Adrenal gland (tissue), 12 donors: ENCODE results near the gene MINDY3. TPM values are rescaled to one million over a fixed set of nuclear protein-coding genes. Genes with fewer than 3 reads are reported as not detected.

Experiments
- DNase-seq, 7 donors: peaks; one replicate each; pipeline ENCODE4 v3.0.0-alpha.2; 2019 to 2020
- H3K27ac ChIP-seq, 5 donors: fragments of 200-600 bp; sonication (generic) in 4 of 5; 1 replicate in 3 of 5; 2 replicates in 2 of 5; pipeline versions ENCODE4 v1.5.1 to v1.8.0; 2016 to 2020; ENCODE audit warnings: mild to moderate bottlenecking in 1 of 5
- H3K27me3 ChIP-seq: fragments of 200-600 bp; 2 replicates; pipeline ENCODE4 v1.8.0; 2021
- H3K36me3 ChIP-seq, 2 donors: fragments of 200-600 bp; replicated peaks in 1 of 2; 1 replicate in 1 of 2; 2 replicates in 1 of 2; pipeline versions ENCODE4 v1.5.1 to v1.8.0; 2018 to 2022
- H3K4me1 ChIP-seq, 2 donors: fragments of 200-600 bp; replicated peaks in 1 of 2; 1 replicate in 1 of 2; 2 replicates in 1 of 2; pipeline versions ENCODE4 v1.5.1 to v1.8.0; 2018 to 2021
- H3K4me3 ChIP-seq, 4 donors: fragments of 200-600 bp; sonication (generic) in 3 of 4; one replicate each; pipeline ENCODE4 v1.5.1; 2016 to 2018
- H3K9me3 ChIP-seq, 3 donors: fragments of 200-600 bp; sonication (generic) in 1 of 3; replicated peaks in 1 of 3; 1 replicate in 2 of 3; 2 replicates in 1 of 3; pipeline versions ENCODE4 v1.5.1 to v1.8.0; 2016 to 2021
- POLR2A ChIP-seq, 2 donors: fragments of 450-650 bp; IDR thresholded peaks; one replicate each; pipeline ENCODE4 v1.6.1; 2017; ENCODE audit warnings: antibody characterized with exemption in 2 of 2, mild to moderate bottlenecking in 2 of 2, moderate library complexity in 1 of 2
- WGBS, 4 donors: extraction: QIAGEN DNeasy Blood & Tissue Kit in 2 of 4; methylation state at CpG; one replicate each; pipeline versions ENCODE4 v1.1.5 to v1.1.7; 2013 to 2017; 5-methylcytosine and 5-hydroxymethylcytosine counted together
- intact Hi-C, 2 donors: fragments of 100-400 bp; cut with DNase I; formaldehyde crosslinking; loops; one replicate each; pipeline versions ENCODE4 v1.14.1 to v1.15.0; 2022 to 2023
- polyA plus RNA-seq, 3 donors: library from polyadenylated mRNA; stranded (reverse); fragments of 200-250 nt in 2 of 3; fragments of 350-450 nt in 1 of 3; fragmentation: Illumina TruSeq in 1 of 3; extraction: RNeasy Lipid Tissue Mini Kit (QIAGEN cat#74804) in 1 of 3; gene quantifications; one replicate each; pipeline ENCODE4 v1.2.3, GENCODE V29; 2013 to 2014
- total RNA-seq, 9 donors: library from RNA; depleted of rRNA in 4 of 9; stranded (reverse); fragments of >200 nt in 4 of 9; fragments of 120-200 nt in 1 of 9; fragmentation: NEBNext Ultra II Directional in 1 of 9; extraction: Animal tissue kit (Norgen Biotek cat#: 25700) in 1 of 9; gene quantifications; one replicate each; pipeline versions ENCODE4 v1.1.0 to v1.2.4, GENCODE V29; 2013 to 2023
- TF ChIP-seq, protein P1 (sequence below), 6 experiments: fragments of 450-650 bp in 4 of 6; fragments of 200-600 bp in 2 of 6; sonication (generic) in 1 of 6; IDR thresholded peaks; 1 replicate in 5 of 6; 2 replicates in 1 of 6; pipeline versions ENCODE4 v1.5.1 to v1.8.0; 2016 to 2021; ENCODE audit warnings: antibody characterized with exemption in 6 of 6, mild to moderate bottlenecking in 2 of 6, moderate library complexity in 1 of 6
- donor health status: healthy with polysubstance abuse.
- donor health status: Bipolar disorder and iron deficiency.
- donor health status: DM: yes; HTN: yes; CAD: no.
- donor health status: DM: no; HTN: no; CAD: no.
- donor health status: DM: no; HTN: no; CAD: no.
- donor health status: DM: yes; HTN: yes; CAD: no.

The MINDY3 gene
- total and polyA plus RNA-seq, 12 donors, result 16.7 to 40.3 (median 32.2) TPM

GRCh38 chr10:15858861-15859281 lies 1.4 kb downstream of the MINDY3 start:
- peak overlapping the region in 1 of 4 donors; percentile 86 for H3K4me3 ChIP-seq
- no peaks in the 10 kb centered on the region for H3K36me3 ChIP-seq
- no peak for TF ChIP-seq POLR2A (IDR thresholded peaks at IDR 0.05)
- TF ChIP-seq, protein P1, sequence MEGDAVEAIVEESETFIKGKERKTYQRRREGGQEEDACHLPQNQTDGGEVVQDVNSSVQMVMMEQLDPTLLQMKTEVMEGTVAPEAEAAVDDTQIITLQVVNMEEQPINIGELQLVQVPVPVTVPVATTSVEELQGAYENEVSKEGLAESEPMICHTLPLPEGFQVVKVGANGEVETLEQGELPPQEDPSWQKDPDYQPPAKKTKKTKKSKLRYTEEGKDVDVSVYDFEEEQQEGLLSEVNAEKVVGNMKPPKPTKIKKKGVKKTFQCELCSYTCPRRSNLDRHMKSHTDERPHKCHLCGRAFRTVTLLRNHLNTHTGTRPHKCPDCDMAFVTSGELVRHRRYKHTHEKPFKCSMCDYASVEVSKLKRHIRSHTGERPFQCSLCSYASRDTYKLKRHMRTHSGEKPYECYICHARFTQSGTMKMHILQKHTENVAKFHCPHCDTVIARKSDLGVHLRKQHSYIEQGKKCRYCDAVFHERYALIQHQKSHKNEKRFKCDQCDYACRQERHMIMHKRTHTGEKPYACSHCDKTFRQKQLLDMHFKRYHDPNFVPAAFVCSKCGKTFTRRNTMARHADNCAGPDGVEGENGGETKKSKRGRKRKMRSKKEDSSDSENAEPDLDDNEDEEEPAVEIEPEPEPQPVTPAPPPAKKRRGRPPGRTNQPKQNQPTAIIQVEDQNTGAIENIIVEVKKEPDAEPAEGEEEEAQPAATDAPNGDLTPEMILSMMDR (IDR thresholded peaks at IDR 0.05), result no peak
- WGBS, 4 donors, result 79 to 84% (median 81%) methylated on average over 7 of the region's 7 CpGs
- no peak overlapping the region for H3K27ac ChIP-seq
- intact Hi-C loops, result no loop called here
- no peaks in the 10 kb centered on the region for H3K9me3 ChIP-seq
- peaks cover 14 to 29% of the 10 kb centered on the region in 2 donors for H3K4me1 ChIP-seq
- DNase-seq, result no peak
- H3K27me3 ChIP-seq, result no peaks in the 10 kb centered on the region

GRCh38 chr10:15857107-15857575 lies 3.2 kb downstream of the MINDY3 start:
- intact Hi-C loops, result no loop called here
- 88 to 92% (median 90%) methylated on average over 2 of the region's 2 CpGs for WGBS, 4 donors
- Histone ChIP-seq H3K36me3 (no peaks in the 10 kb centered on the region), H3K27ac (no peak overlapping the region), H3K9me3 (no peaks in the 10 kb centered on the region), H3K4me1 (peaks cover 19 to 46% of the 10 kb centered on the region in 2 donors), H3K27me3 (no peaks in the 10 kb centered on the region), H3K4me3 (no peak overlapping the region)
- DNase-seq, result no peak
- TF ChIP-seq, protein P1 (IDR thresholded peaks at IDR 0.05), result no peak

DNA sequence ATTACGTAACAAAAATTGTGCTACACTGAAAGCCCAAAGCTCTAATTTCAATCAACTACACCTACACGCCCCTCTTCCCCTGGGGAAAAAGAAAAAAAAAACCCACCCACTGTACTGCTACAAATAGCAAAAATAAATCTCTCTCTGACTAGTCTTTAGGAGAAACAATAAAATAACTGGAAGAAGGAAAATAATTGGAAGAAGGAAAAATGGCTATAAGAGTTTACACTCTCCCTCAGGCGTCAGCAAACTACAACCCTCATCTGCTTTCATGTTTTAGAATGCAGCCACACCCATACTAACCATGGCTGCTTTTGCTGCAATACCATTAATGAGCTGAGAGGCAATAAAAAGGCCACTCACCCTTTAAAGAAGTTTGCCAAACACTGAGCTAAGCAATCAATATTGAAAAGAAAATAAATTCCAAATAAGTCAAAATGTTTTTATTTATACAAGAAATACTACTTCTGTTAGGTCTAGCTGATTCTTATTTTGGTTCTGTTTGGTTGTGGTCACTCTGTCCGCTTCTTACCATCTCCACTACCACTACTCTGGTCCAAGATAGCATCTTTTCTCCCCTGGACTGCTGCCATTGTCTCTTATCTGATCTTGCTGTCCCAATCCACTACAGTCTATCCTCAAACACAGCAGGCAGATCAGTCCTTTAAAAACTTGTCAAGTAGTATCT lies 3.8 kb downstream of the MINDY3 start:
- Histone ChIP-seq H3K9me3 (no peaks in the 10 kb centered on the region), H3K36me3 (no peaks in the 10 kb centered on the region), H3K27ac (no peak overlapping the region), H3K4me1 (peaks cover 19 to 52% of the 10 kb centered on the region in 2 donors), H3K27me3 (no peaks in the 10 kb centered on the region), H3K4me3 (no peak overlapping the region)
- TF ChIP-seq POLR2A (IDR thresholded peaks at IDR 0.05), result no peak
- TF ChIP-seq, protein P1 (IDR thresholded peaks at IDR 0.05), result no peak
- DNase-seq, result peak in 4 of 7 donors; percentile 19 to 47 (median 32)
- 89 to 93% (median 91%) methylated on average over 4 of the region's 4 CpGs for WGBS, 4 donors
- intact Hi-C loops, result no loop called here

- no peak for DNase-seq
- Histone ChIP-seq H3K4me1 (peaks cover 13 to 44% of the 10 kb centered on the region in 2 donors), H3K27ac (no peak overlapping the region), H3K27me3 (no peaks in the 10 kb centered on the region), H3K36me3 (no peaks in the 10 kb centered on the region), H3K4me3 (no peak overlapping the region), H3K9me3 (no peaks in the 10 kb centered on the region)
- intact Hi-C loops, result no loop called here
- WGBS, 4 donors, result 58 to 72% (median 64%) methylated on average over 4 of the region's 4 CpGs
- TF ChIP-seq POLR2A (IDR thresholded peaks at IDR 0.05), result no peak
- TF ChIP-seq, protein P1 (IDR thresholded peaks at IDR 0.05), result no peak
Observed at GRCh38 chr10:15853800-15854199, 6.5 kb downstream of the MINDY3 start.
